Measurements from ENCODE around the gene TAS2R41. TPM values are rescaled to one million over a fixed set of nuclear protein-coding genes. Genes with fewer than 3 reads are reported as not detected.

TAS2R41 gene
- total and polyA plus RNA-seq, 2 of the 13 experiments (the other 11 are each of a cell fraction or from before 2014, with no cell fraction given): not detected

DNA sequence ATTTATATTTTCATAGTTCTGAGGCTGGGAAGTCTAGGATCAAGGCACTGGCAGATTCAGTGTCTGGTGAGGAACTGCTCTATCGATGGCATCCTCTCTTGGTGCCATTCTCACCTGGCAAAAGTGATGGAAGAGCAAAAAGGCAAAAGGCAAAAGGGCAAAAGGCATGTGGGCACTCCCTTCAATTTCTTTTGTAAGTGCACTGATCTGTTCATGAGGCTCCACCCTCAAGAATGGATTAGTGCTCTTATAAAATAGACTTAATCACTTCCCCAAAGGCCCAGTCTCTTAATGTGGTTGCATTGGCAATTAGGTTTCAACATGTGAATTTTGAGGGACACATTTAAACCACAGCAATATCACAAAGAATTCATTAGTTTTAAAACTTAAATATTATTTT, 18.3 kb upstream of the TAS2R41 start:
- ATAC-seq: no peak
- Histone ChIP-seq H3K27me3 (ENCODE audit: control insufficient read depth in 1 of 2, insufficient read depth in 2 of 2, low read length in 2 of 2) (no peaks in the 10 kb centered on the region), H4K20me1 (ENCODE audit: insufficient read depth, low read length) (no peaks in the 10 kb centered on the region), H3K36me3 (replicated peaks in 1 of 2; ENCODE audit: control insufficient read depth in 1 of 2, insufficient read depth in 2 of 2, low read length in 2 of 2) (no peaks in the 10 kb centered on the region), H3K27ac (ENCODE audit: extremely low read length, insufficient read depth, low read length) (no peak overlapping the region), H2AFZ (ENCODE audit: low read length) (no peak overlapping the region), H3K4me3 (replicated peaks in 1 of 3; ENCODE audit: insufficient read depth in 1 of 3, low read depth in 2 of 3, low read length in 3 of 3) (no peak overlapping the region), H3K9me3 (ENCODE audit: low read length) (no peaks in the 10 kb centered on the region; the same call in 1 of the 2 replicates), H3K4me1 (ENCODE audit: insufficient read depth, low read length) (no peaks in the 10 kb centered on the region), H3K4me2 (ENCODE audit: low read depth, low read length) (no peak overlapping the region), H3K79me2 (ENCODE audit: insufficient read depth, low read length) (no peaks in the 10 kb centered on the region), H3K9ac (ENCODE audit: insufficient read depth, low read depth, low read length) (no peak overlapping the region)
- TF ChIP-seq ZNF143 (CRISPR knock-in tag; IDR thresholded peaks at IDR 0.05) (no peak), ZNF576 (CRISPR knock-in tag; IDR thresholded peaks at IDR 0.05) (no peak), ZNF605 (CRISPR knock-in tag; IDR thresholded peaks at IDR 0.05) (no peak), ZNF331 (CRISPR knock-in tag; IDR thresholded peaks at IDR 0.05) (no peak), MTA1 (CRISPR knock-in tag; IDR thresholded peaks at IDR 0.05; ENCODE audit: borderline replicate concordance) (no peak), ZBTB8A (CRISPR knock-in tag; IDR thresholded peaks at IDR 0.05; ENCODE audit: borderline replicate concordance, low read depth) (no peak), SNAPC2 (CRISPR knock-in tag; IDR thresholded peaks at IDR 0.05) (no peak), ZSCAN21 (CRISPR knock-in tag; IDR thresholded peaks at IDR 0.05; ENCODE audit: borderline replicate concordance) (no peak), CAMTA2 (CRISPR knock-in tag; IDR thresholded peaks at IDR 0.05; ENCODE audit: borderline replicate concordance) (no peak)
- TF ChIP-seq, protein P1, sequence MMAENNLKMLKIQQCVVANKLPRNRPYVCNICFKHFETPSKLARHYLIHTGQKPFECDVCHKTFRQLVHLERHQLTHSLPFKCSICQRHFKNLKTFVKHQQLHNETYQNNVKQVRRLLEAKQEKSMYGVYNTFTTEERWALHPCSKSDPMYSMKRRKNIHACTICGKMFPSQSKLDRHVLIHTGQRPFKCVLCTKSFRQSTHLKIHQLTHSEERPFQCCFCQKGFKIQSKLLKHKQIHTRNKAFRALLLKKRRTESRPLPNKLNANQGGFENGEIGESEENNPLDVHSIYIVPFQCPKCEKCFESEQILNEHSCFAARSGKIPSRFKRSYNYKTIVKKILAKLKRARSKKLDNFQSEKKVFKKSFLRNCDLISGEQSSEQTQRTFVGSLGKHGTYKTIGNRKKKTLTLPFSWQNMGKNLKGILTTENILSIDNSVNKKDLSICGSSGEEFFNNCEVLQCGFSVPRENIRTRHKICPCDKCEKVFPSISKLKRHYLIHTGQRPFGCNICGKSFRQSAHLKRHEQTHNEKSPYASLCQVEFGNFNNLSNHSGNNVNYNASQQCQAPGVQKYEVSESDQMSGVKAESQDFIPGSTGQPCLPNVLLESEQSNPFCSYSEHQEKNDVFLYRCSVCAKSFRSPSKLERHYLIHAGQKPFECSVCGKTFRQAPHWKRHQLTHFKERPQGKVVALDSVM (CRISPR knock-in tag; IDR thresholded peaks at IDR 0.05): no peak
- intact Hi-C loops (cut with micrococcal nuclease; ENCODE audit: unreplicated experiment) (no loop called here), in situ Hi-C loops (cut with HindIII; ENCODE audit: extremely low pct_ligation_motif_present, low pct_unique_long_range_greater_than_20kb) (no loop called here)
- POLR2A ChIA-PET: no interaction called here
- DNase-seq (ENCODE audit: low spot score): no peak
- 0% methylated on average over 1 of the region's 1 CpG for WGBS (ENCODE audit: low lambda C conversion rate)
- no TSS peak for BruUV-seq (replicated peaks)
- CTCF ChIA-PET (ENCODE audit: low intra/inter-chr PET ratio, low total read pairs): no interaction called here
- no peak for FAIRE-seq
